SU-DHL-6 (cell line): ENCODE results near the gene FOXA2.

ENCODE experiments used
- H2AFZ ChIP-seq: fragments of 200-600 bp; sonication (generic); 2 replicates; pipeline ENCODE4 v1.6.1; 2014; ENCODE audit warnings: low read depth, mild to moderate bottlenecking, moderate library complexity, mixed read lengths, antibody characterized with exemption, low read length; ENCODE audit not compliant: severe bottlenecking
- H3F3A ChIP-seq: fragments of 200-600 bp; shearing (Covaris generic); 2 replicates; pipeline ENCODE4 v1.6.0; 2016; ENCODE audit warnings: antibody characterized with exemption, mild to moderate bottlenecking; ENCODE audit not compliant: insufficient read depth
- H3K27ac ChIP-seq: fragments of 200-600 bp; sonication (generic); 2 replicates; pipeline ENCODE4 v1.5.1; 2016; ENCODE audit warnings: low read depth, mild to moderate bottlenecking, low read length, moderate library complexity, mixed read lengths
- H3K27me3 ChIP-seq: fragments of 200-600 bp; sonication (generic), shearing (Covaris generic); 2 replicates; pipeline ENCODE4 v1.6.0; 2014; ENCODE audit warnings: mild to moderate bottlenecking, low read length
- H3K36me3 ChIP-seq: fragments of 200-600 bp; sonication (generic); 2 replicates; pipeline ENCODE4 v1.6.1; 2014; ENCODE audit warnings: mild to moderate bottlenecking, low read length, mixed read lengths
- H3K4me2 ChIP-seq: fragments of 300-600, 200-600 bp; shearing (Covaris generic), sonication (generic); 2 replicates; pipeline ENCODE4 v1.6.0; 2014; ENCODE audit warnings: low read length, low read depth, mild to moderate bottlenecking; ENCODE audit not compliant: poor library complexity, severe bottlenecking
- H3K4me3 ChIP-seq: fragments of 200-600 bp; sonication (generic); 2 replicates; pipeline ENCODE4 v1.5.1; 2014; ENCODE audit warnings: antibody characterized with exemption, low read length, mild to moderate bottlenecking, mixed read lengths; ENCODE audit not compliant: insufficient read depth, poor library complexity, severe bottlenecking
- H3K79me2 ChIP-seq: fragments of 200-600 bp; sonication (generic); 2 replicates; pipeline ENCODE4 v1.6.1; 2014; ENCODE audit warnings: mild to moderate bottlenecking, low read length, moderate library complexity; ENCODE audit not compliant: insufficient read depth
- H3K9ac ChIP-seq: fragments of 200-600 bp; sonication (generic); 2 replicates; pipeline ENCODE4 v1.7.0; 2014; ENCODE audit warnings: mild to moderate bottlenecking, low read length
- H3K9me2 ChIP-seq: fragments of 200-600 bp; sonication (generic); replicated peaks from 2 replicates; pipeline ENCODE4 v1.6.1; 2014; ENCODE audit warnings: low read length; ENCODE audit not compliant: insufficient read depth
- H3K9me3 ChIP-seq: fragments of 200-600 bp; sonication (generic); 2 replicates; pipeline ENCODE4 v1.6.1; 2014; ENCODE audit warnings: low read length, mixed read lengths; ENCODE audit not compliant: insufficient read depth
- H4K20me1 ChIP-seq: fragments of 200-600 bp; sonication (generic); 2 replicates; pipeline ENCODE4 v1.6.1; 2014; ENCODE audit warnings: low read depth, mild to moderate bottlenecking, antibody characterized with exemption, low read length, moderate library complexity, mixed read lengths
- EZH2phosphoT487 ChIP-seq: fragments of 200-600 bp; sonication (generic), shearing (Covaris generic); conservative IDR thresholded peaks from 2 replicates; pipeline ENCODE4 v1.6.1; 2018; ENCODE audit warnings: mild to moderate bottlenecking, antibody characterized with exemption, low read length, moderate library complexity, mixed read lengths
- TF ChIP-seq, protein P1 (sequence below): fragments of 200-600 bp; sonication (generic); IDR thresholded peaks from one replicate; pipeline ENCODE4 v1.5.1; 2017; ENCODE audit warnings: antibody characterized with exemption, mild to moderate bottlenecking, low read length, moderate library complexity; ENCODE audit not compliant: insufficient read depth, poor library complexity, severe bottlenecking

The FOXA2 gene

DNA sequence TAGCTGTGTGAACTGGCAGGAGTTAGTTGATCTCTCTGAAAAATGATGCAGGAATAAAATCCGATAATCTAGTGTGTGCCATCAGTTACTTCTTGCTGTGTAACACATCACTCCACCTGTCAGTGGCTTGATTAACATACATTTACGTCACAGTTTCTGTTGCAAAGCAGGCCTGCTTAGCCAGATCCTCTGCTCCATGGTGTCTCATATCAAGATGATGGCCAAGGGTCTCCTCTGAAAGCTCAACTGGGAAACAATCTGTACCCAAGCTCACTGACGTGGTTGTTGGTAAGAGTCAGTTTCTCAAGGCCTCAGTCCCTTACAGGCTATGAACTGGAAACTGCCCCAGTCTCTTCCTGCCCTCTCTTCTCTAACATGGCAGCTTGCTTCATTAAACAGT, 51.8 kb downstream of the FOXA2 start:
- Histone ChIP-seq H2AFZ (no peak overlapping the region), H3F3A (no peaks in the 10 kb centered on the region), H3K9me3 (no peaks in the 10 kb centered on the region), H3K4me2 (no peak overlapping the region), H4K20me1 (no peaks in the 10 kb centered on the region), H3K4me3 (no peak overlapping the region), H3K27ac (no peak overlapping the region), H3K27me3 (no peaks in the 10 kb centered on the region), H3K79me2 (no peaks in the 10 kb centered on the region), H3K9ac (no peak overlapping the region), H3K36me3 (no peaks in the 10 kb centered on the region), H3K9me2 (0 out of 2 replicates have a peak, but pooled peaks cover 2% of the 10 kb centered on the region)
- no peak for TF ChIP-seq EZH2phosphoT487
- TF ChIP-seq, protein P1, sequence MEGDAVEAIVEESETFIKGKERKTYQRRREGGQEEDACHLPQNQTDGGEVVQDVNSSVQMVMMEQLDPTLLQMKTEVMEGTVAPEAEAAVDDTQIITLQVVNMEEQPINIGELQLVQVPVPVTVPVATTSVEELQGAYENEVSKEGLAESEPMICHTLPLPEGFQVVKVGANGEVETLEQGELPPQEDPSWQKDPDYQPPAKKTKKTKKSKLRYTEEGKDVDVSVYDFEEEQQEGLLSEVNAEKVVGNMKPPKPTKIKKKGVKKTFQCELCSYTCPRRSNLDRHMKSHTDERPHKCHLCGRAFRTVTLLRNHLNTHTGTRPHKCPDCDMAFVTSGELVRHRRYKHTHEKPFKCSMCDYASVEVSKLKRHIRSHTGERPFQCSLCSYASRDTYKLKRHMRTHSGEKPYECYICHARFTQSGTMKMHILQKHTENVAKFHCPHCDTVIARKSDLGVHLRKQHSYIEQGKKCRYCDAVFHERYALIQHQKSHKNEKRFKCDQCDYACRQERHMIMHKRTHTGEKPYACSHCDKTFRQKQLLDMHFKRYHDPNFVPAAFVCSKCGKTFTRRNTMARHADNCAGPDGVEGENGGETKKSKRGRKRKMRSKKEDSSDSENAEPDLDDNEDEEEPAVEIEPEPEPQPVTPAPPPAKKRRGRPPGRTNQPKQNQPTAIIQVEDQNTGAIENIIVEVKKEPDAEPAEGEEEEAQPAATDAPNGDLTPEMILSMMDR = no peak

DNA sequence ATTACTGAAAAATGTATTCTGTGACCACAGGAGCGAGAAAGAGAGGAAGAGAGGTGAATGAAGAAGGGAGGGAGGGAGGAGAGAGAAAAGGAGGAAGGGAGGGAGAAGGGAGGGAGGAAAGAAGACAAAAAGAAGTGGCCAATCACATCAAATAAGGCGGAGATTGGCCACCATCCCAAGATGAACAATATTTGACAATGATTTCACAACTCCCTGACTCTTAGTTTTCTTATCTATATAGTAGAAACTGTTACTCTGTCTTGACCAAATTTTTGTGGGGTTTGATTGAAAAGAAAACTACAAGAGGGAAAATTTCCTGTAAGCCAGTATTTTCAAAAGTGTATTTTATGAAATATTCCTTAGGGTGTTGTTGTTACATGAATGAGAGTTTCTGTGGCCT, 52.6 kb downstream of the FOXA2 start:
- Histone ChIP-seq H3K4me2 (no peak overlapping the region), H3K36me3 (no peaks in the 10 kb centered on the region), H3K27ac (no peak overlapping the region), H3K9me2 (0 out of 2 replicates have a peak, but pooled peaks cover 2% of the 10 kb centered on the region), H3K9me3 (no peaks in the 10 kb centered on the region), H4K20me1 (no peaks in the 10 kb centered on the region), H3K4me3 (no peak overlapping the region), H3F3A (no peaks in the 10 kb centered on the region), H3K9ac (no peak overlapping the region), H3K27me3 (no peaks in the 10 kb centered on the region), H3K79me2 (no peaks in the 10 kb centered on the region), H2AFZ (no peak overlapping the region)
- TF ChIP-seq EZH2phosphoT487 = no peak
- TF ChIP-seq, protein P1 = no peak

DNA sequence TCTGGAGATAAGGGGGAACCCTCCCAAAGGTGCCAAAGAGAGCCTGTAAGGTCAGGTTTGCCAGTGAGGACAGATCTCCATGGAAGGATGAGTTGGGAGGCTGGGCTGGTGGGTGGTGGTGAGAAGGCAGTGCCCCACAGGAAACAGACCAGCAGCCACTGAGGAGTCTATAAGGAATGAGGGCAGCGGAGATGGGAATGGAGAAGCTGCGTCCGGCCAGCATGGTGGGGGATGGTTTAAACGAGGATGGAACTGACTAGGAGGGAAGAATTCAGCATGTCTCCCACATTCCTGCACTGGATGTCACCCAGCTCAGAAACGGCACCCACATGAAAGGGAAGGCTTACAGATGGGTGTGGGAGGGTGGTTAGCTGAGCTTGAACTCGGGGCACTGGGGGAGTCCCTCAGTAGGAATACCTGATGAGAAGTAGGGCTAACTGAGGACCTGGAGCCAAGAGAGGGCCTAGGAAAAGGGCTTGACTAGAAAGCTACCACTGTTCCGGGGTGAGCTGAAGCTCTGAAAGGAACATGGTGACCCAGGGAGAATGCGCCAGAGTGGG, 53.2 kb downstream of the FOXA2 start:
- H3K4me3 ChIP-seq = no peak overlapping the region
- 0 out of 2 replicates have a peak, but pooled peaks cover 2% of the 10 kb centered on the region for H3K9me2 ChIP-seq

More for the DNA sequence above, 53.2 kb downstream of the FOXA2 start:
- no peaks in the 10 kb centered on the region for H3K27me3 ChIP-seq
- H2AFZ ChIP-seq = no peak overlapping the region
- H3K36me3 ChIP-seq = no peaks in the 10 kb centered on the region
- no peaks in the 10 kb centered on the region for H4K20me1 ChIP-seq
- TF ChIP-seq, protein P1 = no peak
- TF ChIP-seq EZH2phosphoT487 = no peak
- H3K79me2 ChIP-seq = no peaks in the 10 kb centered on the region
- no peak overlapping the region for H3K9ac ChIP-seq
- H3K9me3 ChIP-seq = no peaks in the 10 kb centered on the region
- no peak overlapping the region for H3K4me2 ChIP-seq
- H3F3A ChIP-seq = no peaks in the 10 kb centered on the region
- H3K27ac ChIP-seq = no peak overlapping the region
